CD4-positive, alpha-beta T cell (primary cell): ENCODE data around the gene STK38L. TPM values are rescaled to one million over a fixed set of nuclear protein-coding genes. Genes with fewer than 3 reads are reported as not detected.

Experiments used
- ATAC-seq: fragments of 200-7000 bp; cut with Tn5 transposase; one replicate; pipeline ENCODE4 v1.10.0; 2022; ENCODE audit warnings: mild to moderate bottlenecking; ENCODE audit not compliant: poor library complexity
- CTCF ChIA-PET: fragments of 350-600 bp; sonication (Branson Sonifier 250); formaldehyde crosslinking; loops from one replicate; lab custom pipeline; 2021; ENCODE audit warnings: antibody characterized with exemption, inconsistent platforms; lab: Charles Lee
- POLR2A ChIA-PET: fragments of 350-600 bp; sonication (Branson Sonifier 250); formaldehyde crosslinking; loops from one replicate; lab custom pipeline; 2021; ENCODE audit warnings: antibody characterized with exemption, inconsistent platforms; lab: Charles Lee
- DNase-seq, 14 experiments: peaks; one replicate each; pipeline ENCODE4 v3.0.0-alpha.2; 2013 to 2020; ENCODE audit warnings: mixed read lengths in 2 of 14
- H3K27ac ChIP-seq, 2 donors: one replicate each; pipeline versions ENCODE4 v1.5.1 to v1.7.0; 2013; ENCODE audit warnings: low read length in 2 of 2, low read depth in 1 of 2, mild to moderate bottlenecking in 1 of 2
- H3K27me3 ChIP-seq, 2 experiments: 1 replicate in 1 of 2; 2 replicates in 1 of 2; pipeline versions ENCODE4 v1.6.1 to v1.7.0; 2013; ENCODE audit warnings: low read length in 2 of 2, control low read depth in 1 of 2, mild to moderate bottlenecking in 1 of 2, moderate library complexity in 1 of 2; ENCODE audit not compliant: insufficient read depth in 2 of 2, control insufficient read depth in 1 of 2
- H3K36me3 ChIP-seq: one replicate; pipeline ENCODE4 v1.6.1; 2013; ENCODE audit warnings: low read length, control low read depth; ENCODE audit not compliant: insufficient read depth
- H3K4me1 ChIP-seq: one replicate; pipeline ENCODE4 v1.6.1; 2013; ENCODE audit warnings: low read length, control low read depth; ENCODE audit not compliant: insufficient read depth
- H3K4me3 ChIP-seq: one replicate; pipeline ENCODE4 v1.5.1; 2013; ENCODE audit warnings: mild to moderate bottlenecking, low read length, moderate library complexity
- H3K9me3 ChIP-seq, 2 experiments: 1 replicate in 1 of 2; 2 replicates in 1 of 2; pipeline versions ENCODE4 v1.6.1 to v1.7.0; 2013; ENCODE audit warnings: low read length in 2 of 2, mild to moderate bottlenecking in 2 of 2, control low read depth in 1 of 2, moderate library complexity in 1 of 2; ENCODE audit not compliant: control insufficient read depth in 1 of 2, insufficient read depth in 1 of 2
- H3K27ac Mint-ChIP-seq: one replicate; pipeline ENCODE4 v1.8.0; 2020; ENCODE audit warnings: mixed read lengths
- H3K27me3 Mint-ChIP-seq: one replicate; pipeline ENCODE4 v1.8.0; 2021; ENCODE audit warnings: mixed read lengths
- H3K36me3 Mint-ChIP-seq: one replicate; pipeline ENCODE4 v1.8.0; 2021; ENCODE audit warnings: low read depth, mixed read lengths
- H3K4me1 Mint-ChIP-seq: one replicate; pipeline ENCODE4 v1.8.0; 2021; ENCODE audit warnings: low read depth, mixed read lengths
- H3K4me3 Mint-ChIP-seq: one replicate; pipeline ENCODE4 v1.8.0; 2020; ENCODE audit warnings: mild to moderate bottlenecking, mixed read lengths
- H3K9me3 Mint-ChIP-seq: one replicate; pipeline ENCODE4 v1.8.0; 2020; ENCODE audit warnings: mixed read lengths
- intact Hi-C, 2 experiments: fragments of 100-400 bp; cut with DNase I in 1 of 2; cut with micrococcal nuclease in 1 of 2; formaldehyde crosslinking; loops; one replicate each; pipeline versions ENCODE4 v1.15.1 to v1.9.0; 2023 to 2025; cut with DNase I, micrococcal nuclease
- total RNA-seq, 174 experiments: library from RNA in 2 of 174; stranded (reverse) in 2 of 174; gene quantifications; one replicate each; pipeline ENCODE4 v1.2.3 and lab custom pipeline; 2021 to 2026
- TF ChIP-seq, protein P1 (sequence below): fragments of 200-600 bp; IDR thresholded peaks from one replicate; pipeline ENCODE4 v1.8.0; 2022; ENCODE audit warnings: antibody characterized with exemption, mild to moderate bottlenecking

The STK38L gene
- total RNA-seq, 2 experiments from 2014 or later, result 18.3 to 21.0 TPM

DNA sequence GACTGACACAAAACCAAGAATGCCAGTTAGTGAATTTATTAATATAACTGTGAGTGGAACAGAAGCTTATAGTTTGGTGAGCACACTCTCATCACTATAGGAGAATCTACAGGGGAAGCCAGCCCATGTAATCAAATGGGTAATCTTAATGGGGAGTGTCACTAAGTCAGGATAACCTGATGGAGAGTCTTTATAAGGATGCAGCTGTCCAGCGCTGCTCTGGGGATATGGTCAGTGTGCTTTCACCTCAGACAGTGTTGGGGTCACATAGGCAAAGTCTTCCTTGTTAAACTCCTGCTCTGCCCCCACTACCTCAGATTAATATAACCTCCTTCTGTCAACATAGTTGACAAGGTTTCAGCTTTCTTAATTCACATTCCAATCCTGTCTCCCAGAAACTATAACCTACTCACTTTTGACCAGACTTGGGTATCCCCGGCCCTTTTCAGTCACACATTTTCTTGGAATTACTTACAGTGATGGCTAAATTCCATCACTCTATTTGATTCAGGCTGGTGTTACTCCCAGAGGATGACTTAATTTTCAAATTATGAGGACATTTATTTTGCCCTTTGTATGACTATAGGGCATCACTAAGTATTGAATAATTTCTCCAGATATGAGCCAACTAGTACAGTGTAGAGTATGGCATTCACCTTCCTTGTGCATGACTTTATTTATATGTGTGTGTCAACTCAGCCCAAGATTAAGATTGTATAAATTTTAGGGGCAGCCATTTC, 13.2 kb downstream of the STK38L start:
- no peaks in the 10 kb centered on the region for H3K27me3 Mint-ChIP-seq
- no peaks in the 10 kb centered on the region for H3K9me3 ChIP-seq
- ChIA-PET CTCF (no interaction called here), POLR2A (interaction anchor here (0.9 kb wide), 1 partner anchor 13 kb away, joined by 3 read pairs; the partner anchor contains the start of gene STK38L)
- H3K4me1 ChIP-seq, result no peaks in the 10 kb centered on the region
- no peak for ATAC-seq
- no peak overlapping the region for H3K4me3 Mint-ChIP-seq
- intact Hi-C loops, result loop anchor here in 1 of 2 experiments (10.0 kb wide), 1 partner anchor 438 kb away; the partner anchor contains the start of gene REP15
- H3K36me3 ChIP-seq, result no peaks in the 10 kb centered on the region
- no peak overlapping the region for H3K4me3 ChIP-seq
- no peaks in the 10 kb centered on the region for H3K9me3 Mint-ChIP-seq
- H3K36me3 Mint-ChIP-seq, result peaks cover 29% of the 10 kb centered on the region
- no peak for DNase-seq
- no peak overlapping the region for H3K27ac ChIP-seq
- H3K27me3 ChIP-seq, result no peaks in the 10 kb centered on the region
- H3K27ac Mint-ChIP-seq, result no peak overlapping the region
- TF ChIP-seq, protein P1, sequence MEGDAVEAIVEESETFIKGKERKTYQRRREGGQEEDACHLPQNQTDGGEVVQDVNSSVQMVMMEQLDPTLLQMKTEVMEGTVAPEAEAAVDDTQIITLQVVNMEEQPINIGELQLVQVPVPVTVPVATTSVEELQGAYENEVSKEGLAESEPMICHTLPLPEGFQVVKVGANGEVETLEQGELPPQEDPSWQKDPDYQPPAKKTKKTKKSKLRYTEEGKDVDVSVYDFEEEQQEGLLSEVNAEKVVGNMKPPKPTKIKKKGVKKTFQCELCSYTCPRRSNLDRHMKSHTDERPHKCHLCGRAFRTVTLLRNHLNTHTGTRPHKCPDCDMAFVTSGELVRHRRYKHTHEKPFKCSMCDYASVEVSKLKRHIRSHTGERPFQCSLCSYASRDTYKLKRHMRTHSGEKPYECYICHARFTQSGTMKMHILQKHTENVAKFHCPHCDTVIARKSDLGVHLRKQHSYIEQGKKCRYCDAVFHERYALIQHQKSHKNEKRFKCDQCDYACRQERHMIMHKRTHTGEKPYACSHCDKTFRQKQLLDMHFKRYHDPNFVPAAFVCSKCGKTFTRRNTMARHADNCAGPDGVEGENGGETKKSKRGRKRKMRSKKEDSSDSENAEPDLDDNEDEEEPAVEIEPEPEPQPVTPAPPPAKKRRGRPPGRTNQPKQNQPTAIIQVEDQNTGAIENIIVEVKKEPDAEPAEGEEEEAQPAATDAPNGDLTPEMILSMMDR, result no peak
- H3K4me1 Mint-ChIP-seq, result peaks cover 49% of the 10 kb centered on the region

DNA sequence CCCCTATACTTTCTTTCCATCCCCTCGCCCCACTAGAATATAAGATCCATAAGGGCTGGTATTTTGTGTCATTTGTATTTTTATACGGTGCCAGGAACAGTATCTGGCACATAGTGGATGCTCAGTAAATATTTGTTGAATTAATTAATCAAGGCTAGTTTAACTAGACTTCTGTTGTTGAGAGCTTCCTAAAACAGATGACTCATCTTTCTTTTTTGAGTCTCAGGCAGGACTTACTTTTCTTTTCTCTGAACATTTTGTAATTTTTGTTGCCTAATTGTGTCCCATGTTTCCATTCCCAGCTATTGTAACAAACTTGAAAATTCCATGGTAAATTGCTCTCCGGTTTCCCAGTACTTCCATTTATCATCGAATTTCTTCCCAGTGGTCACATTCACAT, 16.7 kb downstream of the STK38L start:
- ATAC-seq, result no peak
- no peak overlapping the region for H3K27ac Mint-ChIP-seq
- Histone ChIP-seq H3K4me1 (no peaks in the 10 kb centered on the region), H3K9me3 (no peaks in the 10 kb centered on the region), H3K27ac (no peak overlapping the region), H3K36me3 (peaks cover 3% of the 10 kb centered on the region), H3K27me3 (no peaks in the 10 kb centered on the region), H3K4me3 (no peak overlapping the region)
- peaks cover 45% of the 10 kb centered on the region for H3K36me3 Mint-ChIP-seq
- TF ChIP-seq, protein P1, result no peak
- H3K9me3 Mint-ChIP-seq, result no peaks in the 10 kb centered on the region
- ChIA-PET POLR2A (no interaction called here), CTCF (no interaction called here)
- H3K4me3 Mint-ChIP-seq, result no peak overlapping the region
- peaks cover 29% of the 10 kb centered on the region for H3K4me1 Mint-ChIP-seq
- intact Hi-C loops, result no loop called here
- DNase-seq, result no peak
- H3K27me3 Mint-ChIP-seq, result no peaks in the 10 kb centered on the region

DNA sequence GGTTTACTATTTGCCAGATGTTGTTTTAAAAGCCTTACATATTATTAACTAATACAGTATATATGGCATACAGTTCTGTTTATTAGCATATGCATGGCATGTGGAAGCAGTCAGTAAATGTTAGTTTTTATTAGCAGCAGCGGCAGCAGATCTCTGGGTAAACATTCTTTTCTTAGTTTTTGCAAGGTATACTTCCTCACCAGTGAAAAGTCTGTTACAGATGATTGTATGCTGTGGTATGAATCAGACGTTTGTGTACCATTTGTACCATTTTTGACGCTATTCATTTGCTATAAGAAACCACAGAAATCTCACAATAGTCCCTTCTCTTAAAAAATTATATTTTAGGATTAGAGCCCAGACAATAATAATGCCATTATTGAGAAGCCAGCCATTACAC, 17.8 kb downstream of the STK38L start:
- Histone ChIP-seq H3K36me3 (peaks cover 3% of the 10 kb centered on the region), H3K4me3 (no peak overlapping the region), H3K27ac (no peak overlapping the region), H3K9me3 (no peaks in the 10 kb centered on the region), H3K27me3 (no peaks in the 10 kb centered on the region), H3K4me1 (no peaks in the 10 kb centered on the region)
- H3K9me3 Mint-ChIP-seq, result no peaks in the 10 kb centered on the region
- intact Hi-C loops, result no loop called here
- ATAC-seq (no peak), DNase-seq (no peak)
- peaks cover 55% of the 10 kb centered on the region for H3K36me3 Mint-ChIP-seq
- ChIA-PET CTCF (no interaction called here), POLR2A (no interaction called here)
- H3K4me1 Mint-ChIP-seq, result peaks cover 22% of the 10 kb centered on the region
- no peak overlapping the region for H3K27ac Mint-ChIP-seq
- TF ChIP-seq, protein P1, result no peak
- H3K4me3 Mint-ChIP-seq, result no peak overlapping the region
- no peaks in the 10 kb centered on the region for H3K27me3 Mint-ChIP-seq
